HG02588 (cell line): ENCODE data around the gene PHETA1.
"Not testable (repeated sequence)": the region's sequence is repeated elsewhere in the genome, so short reads cannot be mapped to it uniquely, and the experiment has no call there.

Experiments
- ATAC-seq: cut with Tn5 transposase; IDR thresholded peaks from one replicate; pipeline ENCODE4 v1.9.1; 2021; ENCODE audit warnings: mild to moderate bottlenecking, moderate library complexity; ENCODE audit not compliant: unreplicated experiment

PHETA1 gene

GRCh38 chr12:111351026-111351425 is 17.9 kb downstream of the PHETA1 start:
- no peak for ATAC-seq

GRCh38 chr12:111349748-111350520 is 19.0 kb downstream of the PHETA1 start:
- ATAC-seq: no peak

- ATAC-seq: no peak
Observed at GRCh38 chr12:111349101-111349747, 19.7 kb downstream of the PHETA1 start.

- ATAC-seq: no peak
Observed at GRCh38 chr12:111347891-111348644, 20.8 kb downstream of the PHETA1 start.

- no peak for ATAC-seq
Observed at GRCh38 chr12:111344254-111344875, 24.5 kb downstream of the PHETA1 start.

GRCh38 chr12:111343181-111343580 is 25.7 kb downstream of the PHETA1 start:
- ATAC-seq: no peak

- no peak for ATAC-seq
Observed at GRCh38 chr12:111342376-111342775, 26.5 kb downstream of the PHETA1 start.

GRCh38 chr12:111341426-111342065 is 27.3 kb downstream of the PHETA1 start:
- ATAC-seq: no peak

GRCh38 chr12:111340680-111341079 is 28.2 kb downstream of the PHETA1 start:
- ATAC-seq: not testable (repeated sequence)

GRCh38 chr12:111340231-111340630 is 28.7 kb downstream of the PHETA1 start:
- no peak for ATAC-seq

- no peak for ATAC-seq
Observed at GRCh38 chr12:111339321-111339938, 29.5 kb downstream of the PHETA1 start.

- ATAC-seq: no peak
Observed at GRCh38 chr12:111338096-111338495, 30.8 kb downstream of the PHETA1 start.

GRCh38 chr12:111337371-111337770 is 31.5 kb downstream of the PHETA1 start:
- ATAC-seq: no peak

- ATAC-seq: not testable (repeated sequence)
Observed at GRCh38 chr12:111336411-111336810, 32.5 kb downstream of the PHETA1 start.

- no peak for ATAC-seq
Observed at GRCh38 chr12:111335811-111336210, 33.1 kb downstream of the PHETA1 start.

GRCh38 chr12:111335301-111335700 is 33.6 kb downstream of the PHETA1 start:
- not testable (repeated sequence) for ATAC-seq

- ATAC-seq: no peak
Observed at GRCh38 chr12:111334393-111334915, 34.4 kb downstream of the PHETA1 start.

GRCh38 chr12:111330800-111331752 is 37.8 kb downstream of the PHETA1 start:
- ATAC-seq: no peak

GRCh38 chr12:111328138-111328537 is 40.8 kb downstream of the PHETA1 start:
- no peak for ATAC-seq
